ENCODE data around the gene KNDC1. TPM values are rescaled to one million over a fixed set of nuclear protein-coding genes. Genes with fewer than 3 reads are reported as not detected.

Gene KNDC1
- total RNA-seq, 1 experiment from 2014 or later = 15.7 TPM

DNA sequence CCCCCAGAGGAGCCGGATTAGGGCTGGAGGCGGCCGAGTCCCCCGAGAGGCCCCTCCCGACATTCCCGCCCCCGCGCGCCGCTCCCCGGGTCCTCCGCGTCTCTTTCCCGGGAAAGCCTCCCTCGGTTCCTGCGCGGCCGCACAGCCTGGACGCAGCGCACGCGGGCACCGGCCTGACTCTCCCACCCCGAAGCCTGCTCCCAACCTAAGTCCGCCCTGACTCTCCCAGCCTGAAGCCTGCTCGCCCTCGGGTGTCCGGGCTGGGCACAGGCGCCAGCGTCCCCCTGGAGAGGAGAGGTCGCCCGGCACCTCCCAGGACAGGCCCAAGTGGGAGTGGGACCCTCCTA is 77.2 kb downstream of the KNDC1 start:
- Histone ChIP-seq H2BK15ac (ENCODE audit: low read depth, low read length) (no peak overlapping the region), H2BK20ac (ENCODE audit: low read depth, low read length, poor library complexity, severe bottlenecking) (no peak overlapping the region), H4K8ac (replicated peaks; ENCODE audit: insufficient read length, low read depth, low read length) (no peak overlapping the region), H4K91ac (ENCODE audit: insufficient read length, low read depth, low read length) (no peak overlapping the region), H3K79me2 (ENCODE audit: insufficient read depth, low read length) (no peaks in the 10 kb centered on the region), H3K23me2 (ENCODE audit: insufficient read length, low read depth, low read length, poor library complexity, severe bottlenecking) (peaks cover 14% of the 10 kb centered on the region), H2AFZ (ENCODE audit: low read length) (no peak overlapping the region), H3K4me2 (ENCODE audit: insufficient read depth, insufficient read length, low read length) (peak overlapping the region; percentile 27), H3K56ac (ENCODE audit: insufficient read length, low read depth, low read length) (no peak overlapping the region), H3K9me3 (ENCODE audit: control insufficient read depth, low read depth, low read length) (no peaks in the 10 kb centered on the region), H3K27ac (ENCODE audit: insufficient read length, low read depth, low read length) (no peak overlapping the region), H2AK5ac (ENCODE audit: insufficient read length, low read length) (no peak overlapping the region), H3K4me1 (ENCODE audit: insufficient read depth, low read length) (no peaks in the 10 kb centered on the region; the same call in 1 of the 2 replicates), H3K14ac (ENCODE audit: insufficient read depth, low read length) (peak overlapping the region; percentile 24; the same call in 1 of the 2 replicates), H3K4ac (ENCODE audit: low read depth, low read length) (no peak overlapping the region), H3T11ph (ENCODE audit: low read length) (no peak overlapping the region), H2BK120ac (ENCODE audit: low read depth, low read length, poor library complexity, severe bottlenecking) (no peak overlapping the region), H3K27me3 (ENCODE audit: insufficient read depth, low read length) (peaks cover 14% of the 10 kb centered on the region; the same call in 1 of the 2 replicates), H3K18ac (ENCODE audit: insufficient read length, low read depth, low read length) (peak overlapping the region; percentile 18), H3K9ac (ENCODE audit: extremely low read depth, insufficient read length, low read length) (no peak overlapping the region), H4K20me1 (ENCODE audit: control insufficient read depth, insufficient read depth, insufficient read length) (no peaks in the 10 kb centered on the region), H2BK12ac (ENCODE audit: insufficient read length, low read depth, low read length) (no peak overlapping the region), H4K5ac (ENCODE audit: insufficient read length, low read depth, low read length) (no peak overlapping the region), H3K79me1 (ENCODE audit: insufficient read depth, low read depth, low read length, poor library complexity, severe bottlenecking) (no peaks in the 10 kb centered on the region), H2BK5ac (ENCODE audit: insufficient read length, low read length) (no peak overlapping the region), H3K23ac (ENCODE audit: insufficient read length, low read depth, low read length) (no peak overlapping the region)
- Mint-ChIP-seq H3K4me1 (peaks cover 13 to 22% of the 10 kb centered on the region in 2 experiments), H3K4me3 (peak overlapping the region; percentile 55 to 76; a peak in 4 of 5 replicates), H3K36me3 (ENCODE audit: insufficient read depth in 1 of 3, low read depth in 3 of 3) (peaks cover 0 to 20% (median 0%) of the 10 kb centered on the region in 3 experiments; a peak in 3 of 7 replicates), H3K27ac (no peak overlapping the region), H3K9me3 (no peaks in the 10 kb centered on the region; a peak in 1 of 5 replicates), H3K27me3 (ENCODE audit: low read depth) (peaks cover 63% of the 10 kb centered on the region)
- no peak for DNase-seq
- TF ChIP-seq, protein P1, sequence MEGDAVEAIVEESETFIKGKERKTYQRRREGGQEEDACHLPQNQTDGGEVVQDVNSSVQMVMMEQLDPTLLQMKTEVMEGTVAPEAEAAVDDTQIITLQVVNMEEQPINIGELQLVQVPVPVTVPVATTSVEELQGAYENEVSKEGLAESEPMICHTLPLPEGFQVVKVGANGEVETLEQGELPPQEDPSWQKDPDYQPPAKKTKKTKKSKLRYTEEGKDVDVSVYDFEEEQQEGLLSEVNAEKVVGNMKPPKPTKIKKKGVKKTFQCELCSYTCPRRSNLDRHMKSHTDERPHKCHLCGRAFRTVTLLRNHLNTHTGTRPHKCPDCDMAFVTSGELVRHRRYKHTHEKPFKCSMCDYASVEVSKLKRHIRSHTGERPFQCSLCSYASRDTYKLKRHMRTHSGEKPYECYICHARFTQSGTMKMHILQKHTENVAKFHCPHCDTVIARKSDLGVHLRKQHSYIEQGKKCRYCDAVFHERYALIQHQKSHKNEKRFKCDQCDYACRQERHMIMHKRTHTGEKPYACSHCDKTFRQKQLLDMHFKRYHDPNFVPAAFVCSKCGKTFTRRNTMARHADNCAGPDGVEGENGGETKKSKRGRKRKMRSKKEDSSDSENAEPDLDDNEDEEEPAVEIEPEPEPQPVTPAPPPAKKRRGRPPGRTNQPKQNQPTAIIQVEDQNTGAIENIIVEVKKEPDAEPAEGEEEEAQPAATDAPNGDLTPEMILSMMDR (conservative IDR thresholded peaks at IDR 0.05) = no peak
- no CpG with 5 or more reads among the region's 32 CpGs for WGBS (ENCODE audit: extremely low coverage, insufficient read length, low lambda C conversion rate)

All from H9 (cell line).